Measurements from ENCODE around the gene KLF11. TPM values are rescaled to one million over a fixed set of nuclear protein-coding genes. Genes with fewer than 3 reads are reported as not detected.
A peak's percentile ranks its signal among the peaks of the same experiment; 100 is the strongest.

Gene KLF11
- polyA plus RNA-seq, 3 donors: 21.0 to 69.8 (median 25.3) TPM

- Mint-ChIP-seq H3K27ac (no peak overlapping the region), H3K4me1 (peaks cover 7% of the 10 kb centered on the region), H3K27me3 (ENCODE audit: low read depth in 3 of 3) (peaks cover 58 to 78% (median 63%) of the 10 kb centered on the region in 3 donors), H3K9me3 (peaks cover 0 to 13% (median 2%) of the 10 kb centered on the region in 7 donors), H3K4me3 (peak overlapping the region in 1 of 2 donors; percentile 56), H3K36me3 (no peaks in the 10 kb centered on the region)
- Histone ChIP-seq H3K4me3 (replicated peaks in 1 of 3; ENCODE audit: low read depth in 2 of 3, low read length in 3 of 3) (no peak overlapping the region), H3K27ac (ENCODE audit: low read depth in 1 of 2, low read length in 2 of 2) (no peak overlapping the region), H3K36me3 (replicated peaks in 1 of 2; ENCODE audit: control insufficient read depth in 1 of 2, insufficient read depth in 2 of 2, low read length in 2 of 2) (no peaks in the 10 kb centered on the region), H3K4me1 (ENCODE audit: control insufficient read depth in 1 of 2, insufficient read depth in 2 of 2, low read length in 2 of 2) (peaks cover 8 to 13% of the 10 kb centered on the region in 2 donors), H3K79me2 (ENCODE audit: insufficient read depth, low read length) (no peaks in the 10 kb centered on the region), H2AFZ (ENCODE audit: insufficient read depth, low read depth, low read length, poor library complexity, severe bottlenecking) (no peak overlapping the region), H3K27me3 (ENCODE audit: control insufficient read depth in 2 of 2, insufficient read depth in 2 of 2, low read length in 2 of 2) (peaks cover 53 to 59% of the 10 kb centered on the region in 2 donors), H3K9me3 (replicated peaks in 1 of 2; ENCODE audit: control insufficient read depth in 1 of 2, insufficient read depth in 1 of 2, low read length in 2 of 2) (no peaks in the 10 kb centered on the region), H3K4me2 (replicated peaks; ENCODE audit: extremely low read depth, low read length, poor library complexity, severe bottlenecking) (no peak overlapping the region), H3K9ac (ENCODE audit: insufficient read depth, low read length, poor library complexity, severe bottlenecking) (no peak overlapping the region), H4K20me1 (ENCODE audit: insufficient read depth, low read length) (no peaks in the 10 kb centered on the region)
- no peak for DNase-seq
- TF ChIP-seq CTCF (IDR thresholded peaks at IDR 0.05): no peak
- intact Hi-C loops (cut with micrococcal nuclease): no loop called here
- 81% methylated on average over 9 of the region's 12 CpGs for WGBS (ENCODE audit: insufficient coverage)
Measured at GRCh38 chr2:10084223-10084865, 41.0 kb downstream of the KLF11 start.

GRCh38 chr2:10085043-10085667 is 41.8 kb downstream of the KLF11 start:
- no peak for TF ChIP-seq CTCF (IDR thresholded peaks at IDR 0.05)
- no peak for DNase-seq
- Histone ChIP-seq H3K9me3 (replicated peaks in 1 of 2; ENCODE audit: control insufficient read depth in 1 of 2, insufficient read depth in 1 of 2, low read length in 2 of 2) (no peaks in the 10 kb centered on the region), H3K9ac (ENCODE audit: insufficient read depth, low read length, poor library complexity, severe bottlenecking) (no peak overlapping the region), H3K79me2 (ENCODE audit: insufficient read depth, low read length) (no peaks in the 10 kb centered on the region), H3K27me3 (ENCODE audit: control insufficient read depth in 2 of 2, insufficient read depth in 2 of 2, low read length in 2 of 2) (peaks cover 54 to 57% of the 10 kb centered on the region in 2 donors), H3K36me3 (replicated peaks in 1 of 2; ENCODE audit: control insufficient read depth in 1 of 2, insufficient read depth in 2 of 2, low read length in 2 of 2) (no peaks in the 10 kb centered on the region), H3K27ac (ENCODE audit: low read depth in 1 of 2, low read length in 2 of 2) (no peak overlapping the region), H3K4me2 (replicated peaks; ENCODE audit: extremely low read depth, low read length, poor library complexity, severe bottlenecking) (no peak overlapping the region), H4K20me1 (ENCODE audit: insufficient read depth, low read length) (no peaks in the 10 kb centered on the region), H2AFZ (ENCODE audit: insufficient read depth, low read depth, low read length, poor library complexity, severe bottlenecking) (no peak overlapping the region), H3K4me1 (ENCODE audit: control insufficient read depth in 1 of 2, insufficient read depth in 2 of 2, low read length in 2 of 2) (peaks cover 8 to 13% of the 10 kb centered on the region in 2 donors), H3K4me3 (replicated peaks in 1 of 3; ENCODE audit: low read depth in 2 of 3, low read length in 3 of 3) (no peak overlapping the region)
- no peak overlapping the region for H3K27ac Mint-ChIP-seq
- H3K36me3 Mint-ChIP-seq: no peaks in the 10 kb centered on the region
- 60% methylated on average over 3 of the region's 6 CpGs for WGBS (ENCODE audit: insufficient coverage)
- intact Hi-C loops (cut with micrococcal nuclease): no loop called here
- peaks cover 12% of the 10 kb centered on the region for H3K4me1 Mint-ChIP-seq
- H3K9me3 Mint-ChIP-seq: peaks cover 0 to 13% (median 2%) of the 10 kb centered on the region in 7 donors
- peaks cover 63 to 77% (median 66%) of the 10 kb centered on the region in 3 donors for H3K27me3 Mint-ChIP-seq (ENCODE audit: low read depth in 3 of 3)
- H3K4me3 Mint-ChIP-seq: peak overlapping the region in 1 of 2 donors; percentile 69
